DOHH2 (cell line): ENCODE data around the gene FTCD.

ENCODE experiments used
- CTCF ChIP-seq: fragments of 200-600 bp; sonication (generic); IDR thresholded peaks from one replicate; pipeline ENCODE4 v1.5.1; 2014; ENCODE audit warnings: antibody characterized with exemption, mild to moderate bottlenecking, low read depth, low read length; ENCODE audit not compliant: poor library complexity, severe bottlenecking
- EZH2phosphoT487 ChIP-seq: fragments of 200-600 bp; sonication (generic); IDR thresholded peaks from 2 replicates; pipeline ENCODE4 v1.6.1; 2017; ENCODE audit warnings: borderline replicate concordance, mild to moderate bottlenecking, antibody characterized with exemption, low read length, moderate library complexity, mixed read lengths

GRCh38 chr21:46126309-46127238, 28.8 kb downstream of the FTCD start:
- no peak for TF ChIP-seq CTCF
- no peak for TF ChIP-seq EZH2phosphoT487
